LoVo (cell line): ENCODE measurements around the gene RELN.

Experiments used
- DNase-seq: peaks from one replicate; pipeline ENCODE4 v3.0.0-alpha.2; 2016; ENCODE audit warnings: low spot score

RELN gene

GRCh38 chr7:103989785-103990767, 618 bp upstream of the RELN start:
- no peak for DNase-seq

GRCh38 chr7:103988468-103989199, 824 bp downstream of the RELN start:
- DNase-seq, result no peak

GRCh38 chr7:103987451-103987850, 2.0 kb downstream of the RELN start:
- no peak for DNase-seq

- no peak for DNase-seq
Observed at GRCh38 chr7:103985565-103986126, 3.8 kb downstream of the RELN start.

- no peak for DNase-seq
Observed at GRCh38 chr7:103984050-103984449, 5.4 kb downstream of the RELN start.

GRCh38 chr7:103983201-103983977, 6.1 kb downstream of the RELN start:
- DNase-seq, result no peak

- no peak for DNase-seq
Observed at GRCh38 chr7:103981003-103981423, 8.4 kb downstream of the RELN start.

DNA sequence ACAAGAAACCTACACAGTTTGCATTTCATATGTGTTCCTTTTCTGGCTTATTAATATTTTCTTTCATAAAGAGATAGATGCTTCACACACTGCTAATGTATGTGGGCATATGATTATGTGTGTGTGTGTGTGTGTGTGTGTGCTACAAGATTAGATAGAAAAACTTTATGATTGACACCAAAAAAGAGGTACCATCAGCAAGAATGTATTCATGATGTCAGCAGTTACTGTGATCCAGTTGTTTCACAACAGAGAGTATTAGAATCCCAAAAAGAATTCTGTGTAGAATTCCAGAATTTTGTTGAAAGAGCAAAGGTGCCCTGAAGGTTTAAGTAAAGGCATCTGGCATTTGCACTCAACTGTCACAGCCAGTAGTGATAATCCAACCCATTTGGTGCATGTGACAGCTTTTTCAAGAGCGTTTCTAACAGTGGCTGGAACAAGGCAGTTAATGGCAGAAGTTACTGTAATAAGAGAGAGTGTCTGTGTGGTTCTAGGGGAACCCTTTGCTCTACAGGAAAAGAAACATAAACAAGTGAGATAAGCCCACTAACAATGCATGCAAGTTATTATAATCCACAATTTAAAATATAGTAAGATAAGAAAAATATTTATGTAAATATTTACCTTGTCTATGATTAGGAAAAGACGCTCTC, 16.6 kb downstream of the RELN start:
- DNase-seq, result no peak

GRCh38 chr7:103967401-103967800, 22.1 kb downstream of the RELN start:
- DNase-seq, result no peak

GRCh38 chr7:103966593-103967277, 22.7 kb downstream of the RELN start:
- no peak for DNase-seq

- no peak for DNase-seq
Observed at GRCh38 chr7:103964269-103964668, 25.2 kb downstream of the RELN start.

DNA sequence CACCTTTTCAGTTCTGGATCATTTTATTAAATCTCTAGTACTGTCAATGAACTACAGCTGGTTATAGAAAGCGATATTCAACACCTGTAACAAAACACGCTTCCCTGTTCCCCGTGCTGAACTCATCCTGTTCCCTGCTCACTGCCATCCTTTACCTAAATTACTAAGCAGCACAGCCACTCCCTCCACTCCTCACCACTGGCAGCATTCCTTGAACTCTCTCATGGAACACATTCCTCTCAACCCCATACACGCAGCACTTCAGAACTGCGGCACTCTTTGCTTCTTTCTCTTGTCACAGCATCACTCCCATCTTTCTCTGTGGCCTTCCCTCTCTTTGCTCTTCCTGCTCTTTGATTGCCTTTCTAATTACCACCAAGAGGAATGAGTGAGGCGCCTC, 27.4 kb downstream of the RELN start:
- DNase-seq, result no peak

DNA sequence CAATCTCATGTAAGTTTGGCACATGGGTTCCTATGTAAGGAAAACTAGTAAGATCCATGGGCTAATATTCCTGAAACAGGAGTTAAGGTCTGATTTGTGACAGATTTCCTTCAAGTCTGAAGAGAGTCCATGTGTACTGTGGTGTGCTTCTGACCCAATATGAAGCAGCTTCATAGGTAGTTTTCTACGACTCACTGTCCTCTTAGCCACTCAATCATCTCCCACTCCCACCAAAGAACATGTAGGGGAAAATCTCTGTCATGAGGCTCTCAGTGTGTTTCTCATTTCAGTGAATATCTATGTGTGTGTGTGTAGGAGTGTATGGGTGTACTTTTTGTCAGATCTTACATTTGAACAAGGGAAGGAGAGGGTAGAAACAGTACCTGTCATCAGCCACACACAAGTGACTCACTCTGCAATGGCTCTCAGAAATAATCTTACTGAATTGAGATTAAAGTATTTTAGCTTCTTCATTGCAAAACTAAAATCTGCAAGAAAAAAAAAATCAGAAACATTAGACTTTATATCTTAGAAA, 31.1 kb downstream of the RELN start:
- DNase-seq, result no peak

DNA sequence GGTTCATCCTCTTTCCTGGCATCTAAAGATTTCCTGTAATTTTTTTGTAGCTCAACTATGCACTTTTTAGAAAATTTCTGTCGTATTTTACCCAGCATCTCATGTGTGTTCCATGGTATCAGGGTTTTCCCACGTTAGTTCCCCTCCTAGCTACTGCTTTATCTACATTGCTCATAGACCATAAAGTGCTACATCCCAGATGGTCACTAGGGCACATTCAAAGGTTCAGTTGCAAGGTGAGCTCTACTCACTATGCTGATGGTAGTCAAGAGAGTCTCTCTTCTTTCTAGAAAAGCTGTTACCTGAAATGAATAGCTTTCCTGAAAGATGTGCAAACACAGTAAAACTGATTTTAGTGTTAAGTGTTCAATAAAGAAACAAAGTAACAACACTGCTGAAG, 33.5 kb downstream of the RELN start:
- DNase-seq, result no peak

- DNase-seq, result no peak
Observed at GRCh38 chr7:103952408-103952807, 37.0 kb downstream of the RELN start.

- no peak for DNase-seq
Observed at GRCh38 chr7:103951311-103951710, 38.1 kb downstream of the RELN start.

GRCh38 chr7:103949374-103949773, 40.1 kb downstream of the RELN start:
- no peak for DNase-seq

- DNase-seq, result no peak
Observed at GRCh38 chr7:103947026-103947655, 42.3 kb downstream of the RELN start.

GRCh38 chr7:103944230-103944900, 45.1 kb downstream of the RELN start:
- DNase-seq, result no peak

- no peak for DNase-seq
Observed at GRCh38 chr7:103941976-103942375, 47.5 kb downstream of the RELN start.
